ENCODE results near the gene STAMBPL1.
"Not testable (repeated sequence)": the region's sequence is repeated elsewhere in the genome, so short reads cannot be mapped to it uniquely, and the experiment has no call there.

STAMBPL1 gene

DNA sequence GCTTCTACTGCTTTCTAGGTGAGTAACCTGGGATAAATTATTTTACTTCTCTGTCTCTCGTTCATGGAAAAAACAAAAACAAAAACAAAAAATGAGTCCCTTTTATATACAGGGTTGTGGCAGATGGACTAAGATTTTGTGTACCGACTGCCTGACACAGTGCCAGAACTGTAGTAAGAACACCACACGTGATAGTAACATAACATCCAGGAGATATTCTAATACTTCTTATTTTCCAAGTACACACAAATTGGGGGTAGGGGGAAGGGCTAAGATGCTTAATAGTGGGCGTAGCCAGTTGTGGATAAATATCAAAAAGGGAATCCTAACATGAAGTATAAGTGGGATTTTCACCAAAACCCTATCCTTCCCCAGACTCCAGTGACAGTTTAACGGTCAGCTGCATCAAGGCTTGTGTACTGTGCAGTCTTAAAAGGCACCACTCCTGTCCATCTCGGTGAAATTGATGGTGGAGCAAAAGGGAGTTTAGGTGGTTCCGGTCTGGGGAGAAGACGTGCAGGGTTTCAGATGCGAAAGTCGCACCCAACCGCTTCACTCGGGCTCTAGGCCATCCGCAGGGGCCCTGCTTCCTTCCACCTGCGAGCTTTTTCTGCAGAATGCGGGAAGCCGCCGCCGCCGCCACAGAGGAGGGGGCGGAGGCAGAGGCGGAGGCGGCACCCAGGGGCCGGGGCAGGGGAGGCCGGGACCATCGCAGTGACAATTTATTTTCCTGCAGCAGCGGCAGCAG is at the start of gene STAMBPL1:
Gene STAMBPL1, plus strand, starts transcription at position 712 of the 748 bp plus-strand sequence. CDS start 21,464 bp downstream, outside the sequence.
- peak within 1 kb of the TSS; percentile 86; the same call in 1 of the 2 replicates for H3K9ac ChIP-seq (ENCODE audit: low read depth, low read length)
- peak within 1 kb of the TSS; percentile 91 for H3K4me3 ChIP-seq (ENCODE audit: low read length)
- H3K27ac ChIP-seq (ENCODE audit: low read length): no peak within 1 kb of the TSS
- peaks cover 23% of the 10 kb centered on the region for H3K27me3 ChIP-seq (ENCODE audit: insufficient read depth, low read length)
- H3K36me3 ChIP-seq (ENCODE audit: insufficient read depth, low read depth, low read length): no peaks in the 10 kb centered on the region
- no peaks in the 10 kb centered on the region for H3K9me3 ChIP-seq (ENCODE audit: insufficient read depth, low read depth, low read length)
- peaks cover 7% of the 10 kb centered on the region; the same call in 1 of the 2 replicates for H3K4me1 ChIP-seq (ENCODE audit: insufficient read depth, low read length)

DNA sequence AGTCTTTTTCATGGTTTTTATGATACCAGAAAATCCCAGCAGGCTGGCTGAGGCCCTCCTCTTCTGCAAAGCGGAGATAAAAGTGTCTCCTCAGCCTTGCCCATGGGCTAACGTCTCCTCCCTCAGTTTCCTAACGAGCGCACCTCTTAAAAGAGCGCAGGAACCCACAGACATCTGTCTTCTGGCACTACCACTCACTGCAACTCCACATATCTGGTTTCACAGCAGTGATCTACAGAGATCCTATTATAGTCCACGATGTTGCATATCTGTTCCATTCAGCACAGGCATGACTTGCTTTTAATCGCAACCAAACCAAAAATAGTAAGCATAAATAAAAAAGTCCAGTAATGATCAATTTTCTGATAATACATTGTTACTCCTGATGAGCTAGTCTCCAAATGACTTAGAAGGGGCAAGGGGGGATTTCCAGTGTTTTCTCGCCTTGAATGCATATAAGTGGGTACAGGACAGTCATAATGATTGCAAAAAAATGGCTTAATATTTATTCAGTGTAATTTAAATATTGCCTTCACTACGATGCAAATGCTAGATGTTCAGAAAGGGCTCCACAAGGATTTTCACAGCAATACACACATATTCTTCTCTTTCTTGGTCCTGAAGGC is 49.3 kb upstream of the STAMBPL1 start:
- Histone ChIP-seq H3K4me1 (ENCODE audit: insufficient read depth, low read length) (no peaks in the 10 kb centered on the region; the same call in 1 of the 2 replicates), H3K9me3 (ENCODE audit: insufficient read depth, low read depth, low read length) (no peaks in the 10 kb centered on the region), H3K36me3 (ENCODE audit: insufficient read depth, low read depth, low read length) (no peaks in the 10 kb centered on the region), H3K9ac (ENCODE audit: low read depth, low read length) (no peak overlapping the region), H3K27me3 (ENCODE audit: insufficient read depth, low read length) (no peaks in the 10 kb centered on the region), H3K4me3 (ENCODE audit: low read length) (no peak overlapping the region), H3K27ac (ENCODE audit: low read length) (no peak overlapping the region)

DNA sequence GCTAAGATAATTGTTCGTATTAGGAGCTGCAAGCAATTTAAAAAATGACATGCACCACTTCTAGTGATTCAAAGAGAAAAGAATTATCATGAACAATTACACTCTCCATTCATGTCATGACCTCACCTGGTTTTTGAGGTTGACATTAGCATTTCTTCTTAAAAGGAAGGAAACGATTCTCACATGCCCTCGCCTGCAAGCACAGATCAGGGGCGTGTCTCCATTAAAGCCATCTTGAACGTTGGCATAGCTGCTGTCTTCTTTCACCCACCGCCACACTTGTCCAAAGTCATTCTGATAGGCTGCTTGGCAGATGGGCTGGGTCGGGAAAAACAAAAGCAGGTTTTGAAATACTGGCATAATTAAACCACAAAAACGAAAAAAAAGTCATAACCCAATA is 48.3 kb upstream of the STAMBPL1 start:
- Histone ChIP-seq H3K9me3 (ENCODE audit: insufficient read depth, low read depth, low read length) (no peaks in the 10 kb centered on the region), H3K27me3 (ENCODE audit: insufficient read depth, low read length) (0 out of 2 replicates have a peak, but pooled peaks cover under 1% of the 10 kb centered on the region), H3K36me3 (ENCODE audit: insufficient read depth, low read depth, low read length) (no peaks in the 10 kb centered on the region), H3K27ac (ENCODE audit: low read length) (no peak overlapping the region), H3K4me1 (ENCODE audit: insufficient read depth, low read length) (no peaks in the 10 kb centered on the region; the same call in 1 of the 2 replicates), H3K9ac (ENCODE audit: low read depth, low read length) (no peak overlapping the region), H3K4me3 (ENCODE audit: low read length) (no peak overlapping the region)

DNA sequence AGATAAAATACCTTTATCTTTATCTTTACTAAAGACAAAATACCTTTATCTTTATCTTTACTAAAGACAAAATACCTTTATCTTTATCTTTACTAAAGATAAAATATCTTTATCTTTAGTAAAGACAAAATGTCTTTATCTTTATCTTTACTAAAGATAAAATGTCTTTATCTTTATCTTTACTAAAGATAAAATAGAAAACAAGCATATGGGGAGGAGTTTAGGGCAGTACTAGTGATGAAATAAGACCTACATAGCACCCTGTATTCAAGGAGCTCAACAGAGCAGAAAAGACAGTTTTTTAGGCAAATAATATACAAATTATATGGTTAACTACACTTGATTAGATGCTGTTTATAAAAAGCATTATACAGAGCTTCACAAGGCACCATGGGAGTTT is 47.7 kb upstream of the STAMBPL1 start:
- Histone ChIP-seq H3K27ac (ENCODE audit: low read length) (no peak overlapping the region), H3K9me3 (ENCODE audit: insufficient read depth, low read depth, low read length) (no peaks in the 10 kb centered on the region), H3K36me3 (ENCODE audit: insufficient read depth, low read depth, low read length) (no peaks in the 10 kb centered on the region), H3K4me3 (ENCODE audit: low read length) (no peak overlapping the region), H3K9ac (ENCODE audit: low read depth, low read length) (no peak overlapping the region), H3K4me1 (ENCODE audit: insufficient read depth, low read length) (no peaks in the 10 kb centered on the region; the same call in 1 of the 2 replicates), H3K27me3 (ENCODE audit: insufficient read depth, low read length) (0 out of 2 replicates have a peak, but pooled peaks cover 5% of the 10 kb centered on the region)

DNA sequence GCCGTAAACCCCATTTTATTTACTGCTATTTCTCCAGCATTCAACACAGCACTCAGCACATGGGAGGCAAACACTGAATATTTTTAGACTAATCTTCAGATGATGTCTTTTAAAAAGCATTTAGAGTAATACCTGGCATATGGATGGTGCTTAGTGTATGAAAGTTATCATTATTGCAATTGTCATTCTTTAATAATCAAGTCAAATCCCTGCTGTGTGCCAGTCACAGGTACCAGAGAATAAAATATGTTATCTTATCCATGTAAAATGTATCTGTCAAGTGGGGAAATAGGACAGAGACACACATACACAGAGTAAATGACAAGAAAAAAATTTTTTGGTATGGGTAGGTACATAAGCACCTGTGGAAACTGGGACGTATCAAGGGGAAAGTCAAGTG is 46.9 kb upstream of the STAMBPL1 start:
- no peak overlapping the region for H3K27ac ChIP-seq (ENCODE audit: low read length)
- H3K4me3 ChIP-seq (ENCODE audit: low read length): no peak overlapping the region
- no peaks in the 10 kb centered on the region; the same call in 1 of the 2 replicates for H3K4me1 ChIP-seq (ENCODE audit: insufficient read depth, low read length)
- no peaks in the 10 kb centered on the region for H3K9me3 ChIP-seq (ENCODE audit: insufficient read depth, low read depth, low read length)
- no peak overlapping the region for H3K9ac ChIP-seq (ENCODE audit: low read depth, low read length)
- H3K36me3 ChIP-seq (ENCODE audit: insufficient read depth, low read depth, low read length): no peaks in the 10 kb centered on the region
- H3K27me3 ChIP-seq (ENCODE audit: insufficient read depth, low read length): 0 out of 2 replicates have a peak, but pooled peaks cover 5% of the 10 kb centered on the region

DNA sequence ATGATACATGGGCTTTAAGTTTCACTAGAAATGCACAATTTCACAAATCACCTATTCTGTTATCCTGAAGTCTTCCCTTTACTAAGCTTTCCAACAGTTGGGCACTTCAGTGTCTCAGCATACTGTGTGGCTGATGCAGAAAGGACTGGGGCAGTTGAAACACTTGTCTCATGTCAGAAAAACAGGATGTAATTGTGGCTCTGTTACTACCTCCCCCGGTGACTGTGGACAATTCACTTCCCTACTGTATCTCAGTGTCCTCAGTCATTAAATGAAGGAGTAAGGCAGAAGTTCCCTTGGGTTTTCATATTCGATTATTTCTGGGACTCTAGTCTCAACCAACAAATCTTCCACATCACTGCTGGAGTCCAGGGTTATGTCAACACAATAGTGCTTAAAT is 46.3 kb upstream of the STAMBPL1 start:
- no peaks in the 10 kb centered on the region for H3K9me3 ChIP-seq (ENCODE audit: insufficient read depth, low read depth, low read length)
- H3K9ac ChIP-seq (ENCODE audit: low read depth, low read length): no peak overlapping the region
- 0 out of 2 replicates have a peak, but pooled peaks cover 5% of the 10 kb centered on the region for H3K27me3 ChIP-seq (ENCODE audit: insufficient read depth, low read length)
- no peaks in the 10 kb centered on the region; the same call in 1 of the 2 replicates for H3K4me1 ChIP-seq (ENCODE audit: insufficient read depth, low read length)
- H3K36me3 ChIP-seq (ENCODE audit: insufficient read depth, low read depth, low read length): no peaks in the 10 kb centered on the region
- H3K4me3 ChIP-seq (ENCODE audit: low read length): no peak overlapping the region
- no peak overlapping the region for H3K27ac ChIP-seq (ENCODE audit: low read length)

DNA sequence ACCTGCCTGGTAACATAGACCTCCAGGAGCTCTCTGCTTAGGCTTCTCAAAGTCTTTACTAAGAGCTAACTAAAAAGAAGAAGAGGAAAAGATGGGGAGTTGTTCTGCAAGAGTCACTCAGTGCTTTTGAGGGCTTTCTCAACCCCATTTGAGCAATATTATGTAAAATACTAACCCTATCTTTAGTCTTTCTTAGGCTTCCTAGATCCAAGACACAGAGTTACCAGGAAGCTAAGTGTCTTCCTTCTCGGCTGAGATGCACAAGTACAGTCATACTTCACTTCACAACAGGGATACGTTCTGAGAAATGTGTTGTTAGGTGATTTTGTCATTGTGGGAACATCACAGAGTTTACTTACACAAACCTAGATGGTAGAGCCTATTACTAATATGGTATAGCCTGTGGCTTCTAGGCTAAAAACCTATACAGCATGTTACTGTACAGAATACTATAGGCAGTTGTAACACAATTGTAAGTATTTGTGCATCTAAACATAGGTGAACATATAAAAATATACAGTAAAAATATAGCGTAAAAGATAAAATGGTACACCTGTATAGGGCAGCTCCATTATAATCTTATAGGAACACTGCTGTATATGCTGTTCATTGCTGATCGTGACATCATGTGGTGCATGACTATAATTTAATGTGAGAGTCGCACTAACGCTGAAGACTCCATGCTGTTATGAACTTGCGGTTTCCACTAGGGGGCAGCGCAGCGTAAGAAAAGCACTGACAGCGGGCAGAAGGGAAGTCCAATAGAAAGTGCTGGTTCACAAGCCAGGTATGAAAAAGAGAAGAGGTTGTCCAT is 44.7 kb upstream of the STAMBPL1 start:
- H3K27me3 ChIP-seq (ENCODE audit: insufficient read depth, low read length): 0 out of 2 replicates have a peak, but pooled peaks cover 5% of the 10 kb centered on the region
- no peaks in the 10 kb centered on the region for H3K36me3 ChIP-seq (ENCODE audit: insufficient read depth, low read depth, low read length)
- H3K9ac ChIP-seq (ENCODE audit: low read depth, low read length): no peak overlapping the region
- H3K27ac ChIP-seq (ENCODE audit: low read length): no peak overlapping the region
- H3K4me1 ChIP-seq (ENCODE audit: insufficient read depth, low read length): no peaks in the 10 kb centered on the region; the same call in 1 of the 2 replicates
- no peak overlapping the region for H3K4me3 ChIP-seq (ENCODE audit: low read length)
- H3K9me3 ChIP-seq (ENCODE audit: insufficient read depth, low read depth, low read length): no peaks in the 10 kb centered on the region

DNA sequence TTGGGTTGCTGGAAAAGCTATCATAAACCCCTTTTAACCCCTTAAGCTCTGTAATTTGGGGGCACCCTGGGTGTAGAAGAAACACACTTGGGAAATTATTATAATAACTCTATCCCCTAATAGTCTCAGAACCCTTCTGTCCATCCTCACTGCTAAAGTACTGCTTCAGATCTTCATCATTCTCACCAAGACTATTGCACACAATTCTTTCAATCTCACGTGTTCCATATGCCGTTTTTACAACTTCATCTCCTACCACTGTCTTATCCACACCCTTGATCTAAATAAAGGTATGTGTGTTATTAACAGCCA is 44.2 kb upstream of the STAMBPL1 start:
- H3K4me1 ChIP-seq (ENCODE audit: insufficient read depth, low read length): no peaks in the 10 kb centered on the region; the same call in 1 of the 2 replicates
- no peak overlapping the region for H3K27ac ChIP-seq (ENCODE audit: low read length)
- 0 out of 2 replicates have a peak, but pooled peaks cover 5% of the 10 kb centered on the region for H3K27me3 ChIP-seq (ENCODE audit: insufficient read depth, low read length)
- H3K36me3 ChIP-seq (ENCODE audit: insufficient read depth, low read depth, low read length): no peaks in the 10 kb centered on the region
- H3K9ac ChIP-seq (ENCODE audit: low read depth, low read length): no peak overlapping the region
- H3K9me3 ChIP-seq (ENCODE audit: insufficient read depth, low read depth, low read length): no peaks in the 10 kb centered on the region
- no peak overlapping the region for H3K4me3 ChIP-seq (ENCODE audit: low read length)

DNA sequence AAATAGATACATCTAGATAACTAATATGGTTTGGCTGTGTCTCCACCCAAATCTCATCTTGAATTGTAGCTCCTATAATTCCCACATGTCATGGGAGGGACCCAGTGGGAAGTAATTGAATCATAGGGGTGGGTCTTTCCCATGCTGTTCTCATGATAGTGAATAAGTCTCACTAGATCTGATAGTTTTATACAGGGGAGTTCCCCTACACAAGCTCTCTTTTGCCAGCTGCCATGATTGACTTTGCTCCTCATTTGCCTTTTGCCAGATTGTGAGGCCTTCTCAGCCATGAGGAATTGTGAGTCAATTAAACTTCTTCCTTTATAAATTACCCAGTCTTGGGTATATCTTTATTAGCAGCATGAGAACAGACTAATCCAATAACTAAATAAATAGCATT is 42.4 kb upstream of the STAMBPL1 start:
- H3K27ac ChIP-seq (ENCODE audit: low read length); H3K36me3 ChIP-seq (ENCODE audit: insufficient read depth, low read depth, low read length); H3K4me3 ChIP-seq (ENCODE audit: low read length); H3K4me1 ChIP-seq (ENCODE audit: insufficient read depth, low read length); H3K9ac ChIP-seq (ENCODE audit: low read depth, low read length); H3K27me3 ChIP-seq (ENCODE audit: insufficient read depth, low read length); H3K9me3 ChIP-seq (ENCODE audit: insufficient read depth, low read depth, low read length): not testable (repeated sequence)

DNA sequence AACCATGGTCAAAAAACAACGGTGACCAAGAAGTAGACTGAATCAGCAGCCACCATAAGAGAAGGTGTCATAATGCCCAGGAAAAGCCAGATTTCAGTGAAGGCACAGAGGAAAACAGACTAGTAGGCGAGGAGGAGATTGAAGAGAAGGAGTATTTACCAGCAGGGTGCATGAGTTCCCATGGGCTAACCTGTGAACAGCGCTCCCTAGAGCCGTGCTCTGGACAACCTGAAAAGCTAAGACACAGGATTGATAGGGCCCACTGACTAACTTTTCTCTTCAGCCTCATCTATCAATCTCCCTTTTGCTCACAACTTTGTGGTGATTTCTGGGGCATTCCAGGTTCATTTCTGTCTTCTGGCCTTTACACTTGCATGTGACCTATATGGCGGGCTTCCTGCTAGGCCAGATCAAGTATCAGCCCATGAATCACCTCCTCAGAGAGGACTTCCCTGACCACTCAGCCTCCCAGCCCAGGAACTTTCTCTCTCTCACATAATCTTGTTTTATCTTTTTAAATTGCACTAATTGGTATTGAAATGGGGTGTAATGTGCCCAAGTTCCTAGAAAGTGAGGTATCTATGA is 41.2 kb upstream of the STAMBPL1 start:
- no peaks in the 10 kb centered on the region for H3K9me3 ChIP-seq (ENCODE audit: insufficient read depth, low read depth, low read length)
- H3K36me3 ChIP-seq (ENCODE audit: insufficient read depth, low read depth, low read length): no peaks in the 10 kb centered on the region
- 0 out of 2 replicates have a peak, but pooled peaks cover 5% of the 10 kb centered on the region for H3K27me3 ChIP-seq (ENCODE audit: insufficient read depth, low read length)
- H3K4me3 ChIP-seq (ENCODE audit: low read length): no peak overlapping the region
- no peaks in the 10 kb centered on the region for H3K4me1 ChIP-seq (ENCODE audit: insufficient read depth, low read length)
- no peak overlapping the region for H3K27ac ChIP-seq (ENCODE audit: low read length)
- no peak overlapping the region for H3K9ac ChIP-seq (ENCODE audit: low read depth, low read length)

DNA sequence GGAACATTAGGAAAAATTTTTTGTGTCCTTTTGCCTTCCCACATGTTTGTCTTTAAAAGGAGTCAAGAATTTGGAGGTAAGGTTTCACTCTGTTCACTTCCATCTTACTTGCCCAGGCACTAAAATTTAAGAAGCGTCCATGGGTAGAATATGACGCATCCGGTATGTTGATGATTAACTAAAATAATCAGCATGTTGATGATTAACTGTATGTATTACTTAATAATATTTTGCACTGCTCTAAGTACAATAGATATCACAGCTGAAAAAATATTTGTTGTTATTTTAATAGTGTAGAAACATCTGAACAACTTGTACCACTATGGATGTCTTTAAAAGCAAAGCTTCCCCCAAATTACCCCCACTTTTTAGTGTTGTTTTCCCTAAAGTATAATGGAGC is 39.9 kb upstream of the STAMBPL1 start:
- H3K4me3 ChIP-seq (ENCODE audit: low read length): no peak overlapping the region
- no peaks in the 10 kb centered on the region for H3K4me1 ChIP-seq (ENCODE audit: insufficient read depth, low read length)
- no peaks in the 10 kb centered on the region for H3K9me3 ChIP-seq (ENCODE audit: insufficient read depth, low read depth, low read length)
- 0 out of 2 replicates have a peak, but pooled peaks cover 5% of the 10 kb centered on the region for H3K27me3 ChIP-seq (ENCODE audit: insufficient read depth, low read length)
- no peak overlapping the region for H3K9ac ChIP-seq (ENCODE audit: low read depth, low read length)
- H3K36me3 ChIP-seq (ENCODE audit: insufficient read depth, low read depth, low read length): no peaks in the 10 kb centered on the region
- H3K27ac ChIP-seq (ENCODE audit: low read length): no peak overlapping the region
